ENCODE measurements around the gene NANS. TPM values are rescaled to one million over a fixed set of nuclear protein-coding genes. Genes with fewer than 3 reads are reported as not detected.

Gene NANS
- total RNA-seq, 1 experiment from 2014 or later = 40.4 TPM

DNA sequence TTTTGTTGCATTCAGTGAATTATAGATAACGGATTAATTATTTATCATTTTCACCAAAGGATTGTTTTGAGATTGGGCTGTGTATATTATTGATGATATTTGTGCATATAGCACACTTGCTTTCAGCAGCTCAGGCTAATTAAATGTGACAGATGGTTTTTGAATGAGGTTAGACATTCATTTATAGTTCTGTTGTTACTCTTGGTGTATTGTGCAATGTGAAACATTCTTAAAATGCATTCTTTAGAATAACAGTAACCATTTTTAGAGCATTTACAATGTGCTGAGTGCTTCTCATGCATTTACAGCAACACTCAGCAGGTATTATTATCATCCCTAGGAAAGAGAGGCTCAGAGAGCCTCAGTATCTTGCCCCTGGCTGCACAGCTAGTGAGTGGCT, 23.8 kb downstream of the NANS start:
- Histone ChIP-seq H3K23ac (ENCODE audit: insufficient read length, low read depth, low read length) (no peak overlapping the region), H4K20me1 (ENCODE audit: control insufficient read depth, insufficient read depth, insufficient read length) (no peaks in the 10 kb centered on the region), H3K4me2 (ENCODE audit: insufficient read depth, insufficient read length, low read length) (no peak overlapping the region), H3K9ac (ENCODE audit: extremely low read depth, insufficient read length, low read length) (no peak overlapping the region), H3K27me3 (ENCODE audit: insufficient read depth, low read length) (no peaks in the 10 kb centered on the region), H2BK15ac (ENCODE audit: low read depth, low read length) (no peak overlapping the region), H3T11ph (ENCODE audit: low read length) (no peak overlapping the region), H4K8ac (replicated peaks; ENCODE audit: insufficient read length, low read depth, low read length) (no peak overlapping the region), H4K91ac (ENCODE audit: insufficient read length, low read depth, low read length) (no peak overlapping the region), H3K14ac (ENCODE audit: insufficient read depth, low read length) (no peak overlapping the region), H2BK12ac (ENCODE audit: insufficient read length, low read depth, low read length) (no peak overlapping the region), H3K27ac (ENCODE audit: insufficient read length, low read depth, low read length) (no peak overlapping the region), H2AK5ac (ENCODE audit: insufficient read length, low read length) (no peak overlapping the region), H3K79me2 (ENCODE audit: insufficient read depth, low read length) (no peaks in the 10 kb centered on the region), H3K4me1 (ENCODE audit: insufficient read depth, low read length) (peaks cover 6% of the 10 kb centered on the region), H3K56ac (ENCODE audit: insufficient read length, low read depth, low read length) (no peak overlapping the region), H2AFZ (ENCODE audit: low read length) (no peak overlapping the region), H3K4ac (ENCODE audit: low read depth, low read length) (no peak overlapping the region), H4K5ac (ENCODE audit: insufficient read length, low read depth, low read length) (no peak overlapping the region), H3K18ac (ENCODE audit: insufficient read length, low read depth, low read length) (no peak overlapping the region), H3K9me3 (ENCODE audit: control insufficient read depth, low read depth, low read length) (no peaks in the 10 kb centered on the region), H3K23me2 (ENCODE audit: insufficient read length, low read depth, low read length, poor library complexity, severe bottlenecking) (no peaks in the 10 kb centered on the region), H2BK5ac (ENCODE audit: insufficient read length, low read length) (no peak overlapping the region), H3K79me1 (ENCODE audit: insufficient read depth, low read depth, low read length, poor library complexity, severe bottlenecking) (no peaks in the 10 kb centered on the region), H2BK20ac (ENCODE audit: low read depth, low read length, poor library complexity, severe bottlenecking) (no peak overlapping the region), H2BK120ac (ENCODE audit: low read depth, low read length, poor library complexity, severe bottlenecking) (no peak overlapping the region)
- H3K27me3 Mint-ChIP-seq (ENCODE audit: low read depth) = no peaks in the 10 kb centered on the region
- peaks cover 4 to 51% (median 29%) of the 10 kb centered on the region in 3 experiments for H3K36me3 Mint-ChIP-seq (ENCODE audit: insufficient read depth in 1 of 3, low read depth in 3 of 3)
- peaks cover 16 to 22% of the 10 kb centered on the region in 2 experiments for H3K4me1 Mint-ChIP-seq
- no CpG with 5 or more reads among the region's 1 CpG for WGBS (ENCODE audit: extremely low coverage, insufficient read length, low lambda C conversion rate)
- H3K9me3 Mint-ChIP-seq = no peaks in the 10 kb centered on the region
- no peak for TF ChIP-seq CTCF (conservative IDR thresholded peaks at IDR 0.05)
- DNase-seq = no peak
- H3K4me3 Mint-ChIP-seq = no peak overlapping the region
- no peak overlapping the region for H3K27ac Mint-ChIP-seq
